OCI-LY1 (cell line): Measurements from ENCODE around the gene ACSM5.

Experiments used
- EZH2 ChIP-seq: fragments of 200-600 bp; sonication (generic), shearing (Covaris generic); IDR thresholded peaks from 2 replicates; pipeline ENCODE4 v1.8.0; 2017; ENCODE audit warnings: borderline replicate concordance, mixed run types, mild to moderate bottlenecking, antibody characterized with exemption, low read length, moderate library complexity, mixed read lengths
- TF ChIP-seq, protein P1 (sequence below): fragments of 200-600 bp; sonication (generic), shearing (Covaris generic); IDR thresholded peaks from 2 replicates; pipeline ENCODE4 v1.5.1; 2017; ENCODE audit warnings: mild to moderate bottlenecking, antibody characterized with exemption, low read length, moderate library complexity, mixed read lengths

- TF ChIP-seq, protein P1, sequence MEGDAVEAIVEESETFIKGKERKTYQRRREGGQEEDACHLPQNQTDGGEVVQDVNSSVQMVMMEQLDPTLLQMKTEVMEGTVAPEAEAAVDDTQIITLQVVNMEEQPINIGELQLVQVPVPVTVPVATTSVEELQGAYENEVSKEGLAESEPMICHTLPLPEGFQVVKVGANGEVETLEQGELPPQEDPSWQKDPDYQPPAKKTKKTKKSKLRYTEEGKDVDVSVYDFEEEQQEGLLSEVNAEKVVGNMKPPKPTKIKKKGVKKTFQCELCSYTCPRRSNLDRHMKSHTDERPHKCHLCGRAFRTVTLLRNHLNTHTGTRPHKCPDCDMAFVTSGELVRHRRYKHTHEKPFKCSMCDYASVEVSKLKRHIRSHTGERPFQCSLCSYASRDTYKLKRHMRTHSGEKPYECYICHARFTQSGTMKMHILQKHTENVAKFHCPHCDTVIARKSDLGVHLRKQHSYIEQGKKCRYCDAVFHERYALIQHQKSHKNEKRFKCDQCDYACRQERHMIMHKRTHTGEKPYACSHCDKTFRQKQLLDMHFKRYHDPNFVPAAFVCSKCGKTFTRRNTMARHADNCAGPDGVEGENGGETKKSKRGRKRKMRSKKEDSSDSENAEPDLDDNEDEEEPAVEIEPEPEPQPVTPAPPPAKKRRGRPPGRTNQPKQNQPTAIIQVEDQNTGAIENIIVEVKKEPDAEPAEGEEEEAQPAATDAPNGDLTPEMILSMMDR, result no peak
- TF ChIP-seq EZH2, result no peak
These were observed 27.0 kb upstream of the ACSM5 start for GRCh38 chr16:20382202-20382948.
